HUES64 (cell line): ENCODE results near the gene HNRNPA1L2.
A peak's percentile ranks its signal among the peaks of the same experiment; 100 is the strongest.
"Not testable (repeated sequence)": the region's sequence is repeated elsewhere in the genome, so short reads cannot be mapped to it uniquely, and the experiment has no call there.

ENCODE experiments used
- H3K27ac ChIP-seq: 2 replicates; pipeline ENCODE4 v1.7.0; 2013; ENCODE audit warnings: low read depth, low read length, inconsistent platforms
- H3K27me3 ChIP-seq: 2 replicates; pipeline ENCODE4 v1.6.1; 2013; ENCODE audit warnings: mild to moderate bottlenecking, low read length; ENCODE audit not compliant: insufficient read depth
- H3K36me3 ChIP-seq: 2 replicates; pipeline ENCODE4 v1.6.1; 2013; ENCODE audit warnings: mild to moderate bottlenecking, low read length; ENCODE audit not compliant: insufficient read depth
- H3K4me1 ChIP-seq: 2 replicates; pipeline ENCODE4 v1.6.1; 2013; ENCODE audit warnings: mild to moderate bottlenecking, low read length, moderate library complexity; ENCODE audit not compliant: insufficient read depth
- H3K4me3 ChIP-seq: 2 replicates; pipeline ENCODE4 v1.5.1; 2013; ENCODE audit warnings: mild to moderate bottlenecking, low read length, moderate library complexity
- H3K9ac ChIP-seq: 2 replicates; pipeline ENCODE4 v1.6.1; 2013; ENCODE audit warnings: mild to moderate bottlenecking, low read depth, low read length
- H3K9me3 ChIP-seq: 2 replicates; pipeline ENCODE4 v1.6.1; 2013; ENCODE audit warnings: low read depth, low read length; ENCODE audit not compliant: insufficient read depth
- WGBS: fragments of 150-250, 120-280 bp; methylation state at CpG from one replicate; pipeline ENCODE4 v1.1.7; 2013; ENCODE audit warnings: missing lambda C conversion rate; 5-methylcytosine and 5-hydroxymethylcytosine counted together

The HNRNPA1L2 gene

GRCh38 chr13:52608184-52608583 lies 34.0 kb upstream of the HNRNPA1L2 start:
- not testable (repeated sequence) for H3K9ac ChIP-seq, H3K27ac ChIP-seq, H3K4me3 ChIP-seq, H3K9me3 ChIP-seq, H3K4me1 ChIP-seq, H3K27me3 ChIP-seq, H3K36me3 ChIP-seq
- WGBS, result 53% methylated on average over 8 of the region's 8 CpGs

GRCh38 chr13:52609013-52609606 lies 33.1 kb upstream of the HNRNPA1L2 start:
- not testable (repeated sequence) for H3K4me1 ChIP-seq, H3K27me3 ChIP-seq, H3K36me3 ChIP-seq, H3K9me3 ChIP-seq, H3K9ac ChIP-seq, H3K27ac ChIP-seq, H3K4me3 ChIP-seq
- 82% methylated on average over 10 of the region's 10 CpGs for WGBS

- H3K36me3 ChIP-seq, H3K9me3 ChIP-seq, H3K4me3 ChIP-seq, H3K4me1 ChIP-seq, H3K27ac ChIP-seq, H3K9ac ChIP-seq, H3K27me3 ChIP-seq: not testable (repeated sequence)
- 93% methylated on average over 4 of the region's 5 CpGs for WGBS
Measured at GRCh38 chr13:52610158-52610557, 32.1 kb upstream of the HNRNPA1L2 start.

- Histone ChIP-seq H3K27me3 (no peaks in the 10 kb centered on the region), H3K27ac (no peak overlapping the region), H3K9me3 (no peaks in the 10 kb centered on the region), H3K9ac (no peak overlapping the region), H3K36me3 (no peaks in the 10 kb centered on the region), H3K4me1 (no peaks in the 10 kb centered on the region), H3K4me3 (no peak overlapping the region)
- WGBS, result 97% methylated on average over 3 of the region's 4 CpGs
Measured at GRCh38 chr13:52615134-52615801, 27.0 kb upstream of the HNRNPA1L2 start.

GRCh38 chr13:52615812-52616211 lies 26.4 kb upstream of the HNRNPA1L2 start:
- Histone ChIP-seq H3K27ac (no peak overlapping the region), H3K9ac (no peak overlapping the region), H3K36me3 (no peaks in the 10 kb centered on the region), H3K4me1 (no peaks in the 10 kb centered on the region), H3K27me3 (no peaks in the 10 kb centered on the region), H3K9me3 (no peaks in the 10 kb centered on the region), H3K4me3 (no peak overlapping the region)
- WGBS, result 92% methylated on average over 5 of the region's 5 CpGs

- Histone ChIP-seq H3K4me1 (no peaks in the 10 kb centered on the region), H3K27ac (no peak overlapping the region), H3K27me3 (no peaks in the 10 kb centered on the region), H3K36me3 (peaks cover 7% of the 10 kb centered on the region; the same call in 1 of the 2 replicates), H3K9ac (peak overlapping the region; percentile 73), H3K4me3 (peak overlapping the region; percentile 90), H3K9me3 (no peaks in the 10 kb centered on the region)
- WGBS, result 4% methylated on average over 51 of the region's 51 CpGs
Measured at GRCh38 chr13:52617070-52618060, 24.9 kb upstream of the HNRNPA1L2 start.

- not testable (repeated sequence) for H3K27ac ChIP-seq, H3K4me3 ChIP-seq, H3K9ac ChIP-seq, H3K27me3 ChIP-seq, H3K9me3 ChIP-seq, H3K4me1 ChIP-seq
- WGBS, result 93% methylated on average over 6 of the region's 7 CpGs
- H3K36me3 ChIP-seq, result peaks cover 45% of the 10 kb centered on the region
Measured at GRCh38 chr13:52631083-52631690, 11.0 kb upstream of the HNRNPA1L2 start.

- Histone ChIP-seq H3K9me3 (no peaks in the 10 kb centered on the region), H3K36me3 (peaks cover 26% of the 10 kb centered on the region), H3K27ac (no peak overlapping the region), H3K27me3 (no peaks in the 10 kb centered on the region), H3K4me3 (no peak overlapping the region), H3K4me1 (no peaks in the 10 kb centered on the region; the same call in 1 of the 2 replicates), H3K9ac (no peak overlapping the region)
- 89% methylated on average over 5 of the region's 5 CpGs for WGBS
Measured at GRCh38 chr13:52638666-52639328, 3.4 kb upstream of the HNRNPA1L2 start.

- Histone ChIP-seq H3K9ac (no peak overlapping the region), H3K9me3 (no peaks in the 10 kb centered on the region), H3K36me3 (peaks cover 18% of the 10 kb centered on the region), H3K27ac (no peak overlapping the region), H3K27me3 (no peaks in the 10 kb centered on the region), H3K4me3 (no peak overlapping the region), H3K4me1 (no peaks in the 10 kb centered on the region)
- WGBS, result 94% methylated on average over 3 of the region's 3 CpGs
Measured at GRCh38 chr13:52644108-52644507, 1.9 kb downstream of the HNRNPA1L2 start.

- H3K9me3 ChIP-seq, result no peaks in the 10 kb centered on the region
- H3K36me3 ChIP-seq, result peaks cover 19% of the 10 kb centered on the region
- H3K27me3 ChIP-seq, result no peaks in the 10 kb centered on the region
- H3K4me3 ChIP-seq, result no peak overlapping the region
- H3K9ac ChIP-seq, result no peak overlapping the region
- H3K4me1 ChIP-seq, result no peaks in the 10 kb centered on the region
- no peak overlapping the region for H3K27ac ChIP-seq
Measured at GRCh38 chr13:52646967-52647366, 4.7 kb downstream of the HNRNPA1L2 start.
